ENCODE data around the gene DCLK1.

DCLK1 gene

GRCh38 chr13:35957241-35957731, 173.9 kb downstream of the DCLK1 start:
- H3K4me3 Mint-ChIP-seq = no peak overlapping the region
- H3K9me3 Mint-ChIP-seq = no peaks in the 10 kb centered on the region
- no peaks in the 10 kb centered on the region for H3K4me1 Mint-ChIP-seq (ENCODE audit: low read depth)
- no peak overlapping the region for H3K27ac Mint-ChIP-seq
- no peaks in the 10 kb centered on the region for H3K27me3 Mint-ChIP-seq
- no peaks in the 10 kb centered on the region for H3K36me3 Mint-ChIP-seq (ENCODE audit: low read depth)

DNA sequence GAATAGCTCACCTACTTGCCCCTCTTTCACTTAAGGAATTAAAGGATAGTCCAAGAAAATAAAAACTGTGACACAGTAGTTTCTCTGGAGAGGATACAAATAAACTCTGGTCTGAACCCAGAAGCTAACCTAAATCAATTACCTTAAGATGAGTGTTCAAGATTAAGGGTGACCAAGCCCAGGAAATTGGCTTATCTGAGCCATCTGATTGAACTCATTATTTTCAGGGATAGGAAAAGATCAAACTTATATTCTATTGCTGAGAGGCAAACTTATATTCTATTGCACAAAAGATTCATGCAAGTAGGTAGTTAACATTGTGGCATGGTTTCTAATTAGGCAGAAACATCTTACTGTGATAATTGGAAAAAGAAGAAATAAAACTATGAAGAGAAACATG, 175.1 kb downstream of the DCLK1 start:
- no peaks in the 10 kb centered on the region for H3K4me1 Mint-ChIP-seq (ENCODE audit: low read depth)
- no peak overlapping the region for H3K27ac Mint-ChIP-seq
- H3K4me3 Mint-ChIP-seq = no peak overlapping the region
- H3K9me3 Mint-ChIP-seq = peaks cover 3% of the 10 kb centered on the region
- H3K27me3 Mint-ChIP-seq = no peaks in the 10 kb centered on the region
- H3K36me3 Mint-ChIP-seq (ENCODE audit: low read depth) = no peaks in the 10 kb centered on the region

DNA sequence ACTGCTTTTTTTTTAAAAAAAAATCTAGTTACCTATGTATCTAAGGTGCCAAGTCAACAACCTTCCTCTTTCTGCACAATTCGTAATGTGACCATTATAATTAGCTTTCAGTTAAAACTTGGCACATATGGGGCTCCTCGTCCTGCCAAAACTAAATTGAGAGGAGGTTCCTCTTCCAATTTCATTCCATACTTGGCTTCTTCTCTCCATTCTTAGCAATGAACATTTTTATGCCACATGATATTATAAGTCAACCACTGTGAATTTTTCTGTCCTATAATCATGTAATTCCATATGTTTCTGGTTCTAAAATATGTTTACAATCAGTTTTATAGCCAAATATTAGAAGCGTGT, 177.0 kb downstream of the DCLK1 start:
- Mint-ChIP-seq H3K27me3 (no peaks in the 10 kb centered on the region), H3K9me3 (peaks cover 3% of the 10 kb centered on the region), H3K4me3 (no peak overlapping the region), H3K4me1 (ENCODE audit: low read depth) (no peaks in the 10 kb centered on the region), H3K27ac (no peak overlapping the region), H3K36me3 (ENCODE audit: low read depth) (no peaks in the 10 kb centered on the region)

DNA sequence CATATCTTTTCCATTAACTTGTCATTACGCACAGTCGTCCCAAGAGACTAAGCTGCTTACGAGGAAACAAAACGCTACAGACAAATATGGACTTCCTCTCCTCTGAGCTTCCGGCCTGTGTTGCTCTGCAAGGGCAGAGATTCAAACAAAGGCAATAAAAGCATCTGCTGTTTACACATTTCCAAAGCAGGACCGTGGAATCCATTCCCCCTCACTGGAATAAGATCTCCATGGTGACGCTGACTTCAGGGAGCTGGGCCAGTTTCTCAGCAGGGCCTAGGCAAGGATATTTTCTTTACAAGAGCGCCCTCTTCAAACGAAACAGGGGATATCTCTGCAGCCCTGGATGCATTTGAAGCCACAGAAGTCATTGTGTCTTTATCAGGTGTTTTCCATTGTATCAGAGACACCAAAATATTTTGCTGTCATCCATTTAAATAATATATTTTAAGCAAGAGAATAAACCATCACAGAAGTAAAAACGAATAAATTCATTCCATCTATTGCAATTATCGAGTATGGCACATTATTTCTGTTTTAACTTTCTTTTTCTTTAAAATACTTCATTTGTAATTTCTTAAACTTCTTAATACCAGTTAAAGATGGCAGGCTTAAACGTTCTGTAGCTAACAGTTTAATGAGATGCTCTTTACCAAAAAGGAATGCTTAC, 177.5 kb downstream of the DCLK1 start:
- Mint-ChIP-seq H3K9me3 (peaks cover 3% of the 10 kb centered on the region), H3K4me3 (no peak overlapping the region), H3K27me3 (no peaks in the 10 kb centered on the region), H3K4me1 (ENCODE audit: low read depth) (no peaks in the 10 kb centered on the region), H3K36me3 (ENCODE audit: low read depth) (no peaks in the 10 kb centered on the region), H3K27ac (no peak overlapping the region)

DNA sequence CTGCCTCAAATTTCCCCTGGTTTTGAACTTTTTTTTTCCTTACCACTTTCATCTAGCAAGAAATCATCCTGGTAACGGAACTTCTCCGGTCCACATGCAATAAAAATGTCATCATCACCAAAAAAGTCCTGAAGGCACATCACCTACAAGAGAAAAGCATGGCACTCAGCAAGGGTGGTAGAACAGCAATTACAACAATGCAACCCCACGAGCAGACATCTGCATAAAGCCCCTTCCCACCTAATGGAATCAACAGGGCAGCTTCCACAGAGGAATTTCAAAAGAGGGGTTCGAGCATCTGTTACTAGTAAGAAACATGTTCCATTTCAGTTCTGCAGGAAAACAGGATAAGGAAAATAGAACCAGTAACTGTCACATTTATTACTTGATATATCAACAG, 183.9 kb downstream of the DCLK1 start:
- no peaks in the 10 kb centered on the region for H3K27me3 Mint-ChIP-seq
- peaks cover 14% of the 10 kb centered on the region for H3K9me3 Mint-ChIP-seq
- H3K4me1 Mint-ChIP-seq (ENCODE audit: low read depth) = no peaks in the 10 kb centered on the region
- H3K36me3 Mint-ChIP-seq (ENCODE audit: low read depth) = no peaks in the 10 kb centered on the region
- no peak overlapping the region for H3K4me3 Mint-ChIP-seq
- no peak overlapping the region for H3K27ac Mint-ChIP-seq

DNA sequence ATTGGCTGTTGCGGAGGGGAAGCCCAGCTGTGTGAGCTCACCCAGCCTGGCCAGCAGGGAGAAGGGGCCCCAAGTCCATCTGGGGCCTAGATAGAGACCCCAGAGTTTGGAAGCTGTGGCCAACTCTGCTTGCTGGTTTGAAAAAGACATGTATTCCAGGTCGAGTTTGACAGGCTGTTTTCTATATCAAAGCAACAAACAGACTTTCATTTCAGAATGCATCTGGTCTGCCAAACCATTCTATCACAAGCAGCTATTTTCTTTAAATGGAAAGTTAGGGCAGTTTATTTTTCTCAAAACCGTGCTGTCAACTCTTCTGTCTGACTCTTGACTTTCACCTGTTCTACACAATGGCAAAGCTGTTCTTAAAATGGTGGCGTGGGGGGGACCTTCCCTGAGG, 185.8 kb downstream of the DCLK1 start:
- peaks cover 10% of the 10 kb centered on the region for H3K9me3 Mint-ChIP-seq

DNA sequence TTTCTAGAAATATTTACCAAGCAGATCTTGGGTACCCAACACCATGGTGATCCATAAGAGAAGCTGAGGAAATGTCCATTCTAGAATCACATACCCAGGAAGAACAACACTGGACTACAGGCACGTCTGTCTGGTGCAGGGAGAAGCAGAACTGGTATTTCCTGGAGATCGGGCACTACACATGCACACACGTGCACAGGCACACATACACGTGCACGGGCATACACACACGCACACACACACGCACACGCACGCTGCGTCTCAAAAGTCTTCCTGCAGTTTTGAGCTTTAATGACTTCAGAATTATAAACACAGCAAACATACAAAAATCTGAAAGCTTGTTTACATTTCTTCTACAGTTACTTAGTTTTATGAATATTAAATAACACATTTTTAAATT, 189.8 kb downstream of the DCLK1 start:
- Mint-ChIP-seq H3K9me3 (peaks cover 10% of the 10 kb centered on the region), H3K36me3 (ENCODE audit: low read depth) (no peaks in the 10 kb centered on the region), H3K27me3 (no peaks in the 10 kb centered on the region), H3K4me1 (ENCODE audit: low read depth) (no peaks in the 10 kb centered on the region), H3K27ac (no peak overlapping the region), H3K4me3 (no peak overlapping the region)

More for the DNA sequence above, 185.8 kb downstream of the DCLK1 start:
- Mint-ChIP-seq H3K4me1 (ENCODE audit: low read depth) (no peaks in the 10 kb centered on the region), H3K27ac (no peak overlapping the region), H3K27me3 (no peaks in the 10 kb centered on the region), H3K4me3 (no peak overlapping the region), H3K36me3 (ENCODE audit: low read depth) (no peaks in the 10 kb centered on the region)

GRCh38 chr13:35940734-35941133, 190.4 kb downstream of the DCLK1 start:
- no peaks in the 10 kb centered on the region for H3K4me1 Mint-ChIP-seq (ENCODE audit: low read depth)
- no peaks in the 10 kb centered on the region for H3K36me3 Mint-ChIP-seq (ENCODE audit: low read depth)
- no peak overlapping the region for H3K27ac Mint-ChIP-seq
- H3K4me3 Mint-ChIP-seq = no peak overlapping the region
- H3K27me3 Mint-ChIP-seq = no peaks in the 10 kb centered on the region
- H3K9me3 Mint-ChIP-seq = peaks cover 10% of the 10 kb centered on the region

DNA sequence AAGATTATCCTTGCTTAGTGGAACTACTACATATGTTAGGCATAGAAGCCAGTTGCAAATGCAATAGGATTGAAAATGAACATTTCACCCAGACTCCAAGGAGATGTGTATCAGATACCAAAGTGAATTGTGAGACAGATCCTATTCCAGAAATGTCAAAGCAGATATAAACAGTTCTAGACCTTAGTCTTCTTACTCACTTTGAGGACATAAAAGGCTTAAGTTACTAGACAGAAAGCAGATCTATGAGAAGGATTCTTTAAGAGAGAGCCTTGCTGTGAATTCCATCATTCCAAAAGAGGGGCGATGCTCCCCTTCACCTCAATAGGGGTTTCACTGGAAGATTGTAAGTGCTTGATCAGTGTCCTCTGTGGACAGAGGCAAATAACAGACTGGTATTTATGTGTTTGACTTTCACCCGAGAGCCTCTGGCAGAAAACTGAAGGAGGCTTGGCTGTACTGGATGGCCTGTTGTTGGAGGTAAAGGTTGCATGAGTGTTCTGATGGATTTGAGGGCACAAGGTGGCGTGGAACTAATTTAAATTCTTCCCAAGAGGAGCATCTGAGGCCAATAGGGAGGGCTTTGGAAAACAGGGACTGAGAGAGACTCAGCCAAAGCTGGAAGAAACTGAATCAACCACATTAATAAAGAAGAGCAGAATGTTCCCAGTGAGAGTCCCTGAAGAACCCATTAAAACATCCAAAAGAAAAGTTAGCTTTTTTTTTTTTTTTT, 194.8 kb downstream of the DCLK1 start:
- Mint-ChIP-seq H3K4me3 (no peak overlapping the region), H3K27me3 (no peaks in the 10 kb centered on the region), H3K36me3 (ENCODE audit: low read depth) (no peaks in the 10 kb centered on the region), H3K4me1 (ENCODE audit: low read depth) (no peaks in the 10 kb centered on the region), H3K27ac (no peak overlapping the region), H3K9me3 (peaks cover 8% of the 10 kb centered on the region)

- H3K9me3 Mint-ChIP-seq = peaks cover 8% of the 10 kb centered on the region
- H3K4me1 Mint-ChIP-seq (ENCODE audit: low read depth) = no peaks in the 10 kb centered on the region
- no peak overlapping the region for H3K4me3 Mint-ChIP-seq
- H3K27ac Mint-ChIP-seq = no peak overlapping the region
- H3K36me3 Mint-ChIP-seq (ENCODE audit: low read depth) = no peaks in the 10 kb centered on the region
- H3K27me3 Mint-ChIP-seq = no peaks in the 10 kb centered on the region
Observed at GRCh38 chr13:35930665-35931631, 200.2 kb downstream of the DCLK1 start.

DNA sequence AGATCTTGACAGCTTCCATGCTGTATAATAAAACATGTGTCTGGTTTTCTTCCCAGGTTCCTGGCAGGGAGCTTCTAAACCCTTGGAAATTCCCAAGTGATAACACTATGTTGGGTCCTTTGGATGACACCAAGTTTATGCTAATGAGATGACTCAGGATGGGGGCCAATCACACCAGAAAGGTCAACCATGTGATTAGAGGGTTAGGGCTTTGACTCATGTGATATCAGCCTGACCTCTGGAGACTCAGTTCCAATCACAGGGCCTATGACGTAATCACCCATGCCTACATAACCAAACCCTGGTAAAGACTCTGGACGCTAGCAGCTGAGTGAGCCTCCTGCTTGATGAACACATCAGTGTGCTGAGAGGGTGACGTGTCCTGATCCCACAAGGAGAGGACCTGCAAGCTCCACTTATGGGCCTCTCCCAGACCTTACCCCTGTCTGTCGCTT, 203.6 kb downstream of the DCLK1 start:
- H3K9me3 Mint-ChIP-seq = no peaks in the 10 kb centered on the region
- H3K27me3 Mint-ChIP-seq = no peaks in the 10 kb centered on the region
- H3K27ac Mint-ChIP-seq = no peak overlapping the region
- no peaks in the 10 kb centered on the region for H3K4me1 Mint-ChIP-seq (ENCODE audit: low read depth)
- no peak overlapping the region for H3K4me3 Mint-ChIP-seq
- no peaks in the 10 kb centered on the region for H3K36me3 Mint-ChIP-seq (ENCODE audit: low read depth)

GRCh38 chr13:35926859-35927530, 204.2 kb downstream of the DCLK1 start:
- Mint-ChIP-seq H3K27me3 (no peaks in the 10 kb centered on the region), H3K9me3 (no peaks in the 10 kb centered on the region), H3K4me3 (no peak overlapping the region), H3K4me1 (ENCODE audit: low read depth) (no peaks in the 10 kb centered on the region), H3K27ac (no peak overlapping the region), H3K36me3 (ENCODE audit: low read depth) (no peaks in the 10 kb centered on the region)

GRCh38 chr13:35925669-35926068, 205.5 kb downstream of the DCLK1 start:
- no peaks in the 10 kb centered on the region for H3K9me3 Mint-ChIP-seq
- H3K4me3 Mint-ChIP-seq = no peak overlapping the region
- H3K4me1 Mint-ChIP-seq (ENCODE audit: low read depth) = no peaks in the 10 kb centered on the region
- H3K27ac Mint-ChIP-seq = no peak overlapping the region
- no peaks in the 10 kb centered on the region for H3K27me3 Mint-ChIP-seq
- H3K36me3 Mint-ChIP-seq (ENCODE audit: low read depth) = no peaks in the 10 kb centered on the region

- H3K36me3 Mint-ChIP-seq (ENCODE audit: low read depth) = no peaks in the 10 kb centered on the region
- no peak overlapping the region for H3K4me3 Mint-ChIP-seq
- H3K27me3 Mint-ChIP-seq = no peaks in the 10 kb centered on the region
- H3K4me1 Mint-ChIP-seq (ENCODE audit: low read depth) = no peaks in the 10 kb centered on the region
- no peaks in the 10 kb centered on the region for H3K9me3 Mint-ChIP-seq
- no peak overlapping the region for H3K27ac Mint-ChIP-seq
Observed at GRCh38 chr13:35923347-35923746, 207.8 kb downstream of the DCLK1 start.

Measured in stimulated activated naive CD8-positive, alpha-beta T cell treated with anti-CD3 and anti-CD28 coated beads, Interleukin-15, Interleukin-2, amounts not matched to agents 100 ng/mL and 50 ng/mL, for 24 hours (primary cell).